Mucosa of gallbladder (tissue), 1 donor: ENCODE data around the gene GEMIN2. TPM values are rescaled to one million over a fixed set of nuclear protein-coding genes. Genes with fewer than 3 reads are reported as not detected.
"Not testable (repeated sequence)": the region's sequence is repeated elsewhere in the genome, so short reads cannot be mapped to it uniquely, and the experiment has no call there.

Experiments used
- DNase-seq: peaks from one replicate; pipeline ENCODE4 v3.0.0-alpha.2; 2020; ENCODE audit warnings: low spot score
- total RNA-seq: library from RNA; stranded (reverse); gene quantifications from one replicate; pipeline ENCODE4 v1.2.1, GENCODE V29; 2021
- donor health status: DM: no; HTN: no; CAD: no.

Gene GEMIN2
- total RNA-seq, 1 donor from 2014 or later: 9.4 TPM

GRCh38 chr14:39109893-39110715 lies 4.0 kb upstream of the GEMIN2 start:
- DNase-seq: no peak

- DNase-seq: no peak
Observed at GRCh38 chr14:39113685-39114072, 444 bp upstream of the GEMIN2 start.

- DNase-seq: no peak
Observed at GRCh38 chr14:39122330-39123138, 8.4 kb downstream of the GEMIN2 start.

GRCh38 chr14:39137835-39138234 lies 23.7 kb downstream of the GEMIN2 start:
- DNase-seq: not testable (repeated sequence)

GRCh38 chr14:39138440-39138839 lies 24.3 kb downstream of the GEMIN2 start:
- no peak for DNase-seq

- no peak for DNase-seq
Observed at GRCh38 chr14:39140170-39140569, 26.0 kb downstream of the GEMIN2 start.

GRCh38 chr14:39141623-39142022 lies 27.5 kb downstream of the GEMIN2 start:
- DNase-seq: not testable (repeated sequence)

GRCh38 chr14:39143226-39143625 lies 29.1 kb downstream of the GEMIN2 start:
- DNase-seq: not testable (repeated sequence)

GRCh38 chr14:39145266-39145966 lies 31.3 kb downstream of the GEMIN2 start:
- no peak for DNase-seq

GRCh38 chr14:39154594-39155189 lies 40.6 kb downstream of the GEMIN2 start:
- DNase-seq: no peak

GRCh38 chr14:39157491-39157890 lies 43.4 kb downstream of the GEMIN2 start:
- DNase-seq: no peak

- no peak for DNase-seq
Observed at GRCh38 chr14:39158222-39158858, 44.2 kb downstream of the GEMIN2 start.

GRCh38 chr14:39160494-39160893 lies 46.4 kb downstream of the GEMIN2 start:
- DNase-seq: no peak

- not testable (repeated sequence) for DNase-seq
Observed at GRCh38 chr14:39167797-39168320, 53.7 kb downstream of the GEMIN2 start.

GRCh38 chr14:39168591-39168990 lies 54.5 kb downstream of the GEMIN2 start:
- no peak for DNase-seq

GRCh38 chr14:39169541-39169900 lies 55.4 kb downstream of the GEMIN2 start:
- no peak for DNase-seq

- DNase-seq: no peak
Observed at GRCh38 chr14:39173198-39173597, 59.1 kb downstream of the GEMIN2 start.

- DNase-seq: peak; percentile 98
Observed at GRCh38 chr14:39174560-39175444, 60.7 kb downstream of the GEMIN2 start, which contains the start of gene PNN. PNN (plus strand) TSS chr14:39175254; CDS start chr14:39175280, 26 bp downstream.

GRCh38 chr14:39175445-39176262 lies 61.5 kb downstream of the GEMIN2 start:
- DNase-seq: no peak
